GM04503 (cell line): ENCODE data around the gene KARS1.
A peak's percentile ranks its signal among the peaks of the same experiment; 100 is the strongest.

Experiments
- DNase-seq: peaks from one replicate; pipeline ENCODE4 v3.0.0-alpha.2; 2012; ENCODE audit warnings: low read depth

KARS1 gene

GRCh38 chr16:75647492-75648264 lies at the start of gene KARS1, which contains the start of gene TERF2IP:
TSS of gene KARS1 (minus strand) at chr16:75647665. CDS start at chr16:75647639, 26 bp downstream.
TSS of gene TERF2IP (plus strand) at chr16:75647773. CDS start at chr16:75647883, 110 bp downstream.
- DNase-seq, result peak; percentile 67

GRCh38 chr16:75695708-75696107 lies 48.2 kb upstream of the KARS1 start:
- no peak for DNase-seq

- no peak for DNase-seq
Observed at GRCh38 chr16:75687361-75687760, 39.9 kb upstream of the KARS1 start.

GRCh38 chr16:75682308-75682707 lies 34.8 kb upstream of the KARS1 start:
- DNase-seq, result no peak

GRCh38 chr16:75679366-75679765 lies 31.9 kb upstream of the KARS1 start:
- DNase-seq, result no peak

GRCh38 chr16:75676909-75677308 lies 29.4 kb upstream of the KARS1 start, which contains the start of gene CPHXL2:
TSS of gene CPHXL2 (minus strand) at chr16:75677009. CDS start at chr16:75676999, 10 bp downstream.
- DNase-seq, result no peak

GRCh38 chr16:75667503-75667902 lies 20.0 kb upstream of the KARS1 start:
- no peak for DNase-seq

GRCh38 chr16:75660726-75661302 lies 13.3 kb upstream of the KARS1 start:
- no peak for DNase-seq

- no peak for DNase-seq
Observed at GRCh38 chr16:75660321-75660720, 12.9 kb upstream of the KARS1 start.

GRCh38 chr16:75658175-75658574 lies 10.7 kb upstream of the KARS1 start:
- DNase-seq, result no peak

- peak; percentile 51 for DNase-seq
Observed at GRCh38 chr16:75653922-75654321, 6.5 kb upstream of the KARS1 start.

- no peak for DNase-seq
Observed at GRCh38 chr16:75648265-75649076, 1.0 kb upstream of the KARS1 start.

GRCh38 chr16:75647112-75647491 lies 363 bp downstream of the KARS1 start:
- no peak for DNase-seq

- no peak for DNase-seq
Observed at GRCh38 chr16:75644240-75645012, 3.0 kb downstream of the KARS1 start.

GRCh38 chr16:75640598-75640997 lies 6.9 kb downstream of the KARS1 start:
- no peak for DNase-seq

- no peak for DNase-seq
Observed at GRCh38 chr16:75635036-75635435, 12.4 kb downstream of the KARS1 start.

GRCh38 chr16:75632857-75633256 lies 14.6 kb downstream of the KARS1 start:
- DNase-seq, result no peak

- no peak for DNase-seq
Observed at GRCh38 chr16:75630052-75630451, 17.4 kb downstream of the KARS1 start.

- DNase-seq, result no peak
Observed at GRCh38 chr16:75629132-75629531, 18.3 kb downstream of the KARS1 start.

GRCh38 chr16:75628351-75628750 lies 19.1 kb downstream of the KARS1 start:
- no peak for DNase-seq

- DNase-seq, result no peak
Observed at GRCh38 chr16:75627851-75628250, 19.6 kb downstream of the KARS1 start.

- DNase-seq, result no peak
Observed at GRCh38 chr16:75626806-75627205, 20.7 kb downstream of the KARS1 start.
